H1 (cell line): ENCODE results near the gene SLC39A8. TPM values are rescaled to one million over a fixed set of nuclear protein-coding genes. Genes with fewer than 3 reads are reported as not detected.

Source experiments
- POU5F1 ChIP-seq: IDR thresholded peaks from 2 replicates; pipeline ENCODE4 v1.6.1; 2011; ENCODE audit warnings: low read depth, mild to moderate bottlenecking, low read length, moderate library complexity
- TAF1 ChIP-seq: IDR thresholded peaks from 2 replicates; pipeline ENCODE4 v1.6.1; 2011; ENCODE audit warnings: mild to moderate bottlenecking, low read depth, low read length
- polyA plus RNA-seq, 7 experiments: library from polyadenylated mRNA; depleted of rRNA in 3 of 7; stranded (reverse) in 5 of 7; unstranded in 2 of 7; fragments of >200 nt in 5 of 7; fragments of 200-250 nt in 2 of 7; gene quantifications; 1 replicate in 5 of 7; 2 replicates in 1 of 7; 4 replicates in 1 of 7; pipeline versions ENCODE4 v1.2.1 to v1.2.3, GENCODE V29; 2011 to 2013; ENCODE audit warnings: missing spikeins in 2 of 7, mixed read lengths in 2 of 7
- total RNA-seq: library from RNA; stranded (reverse); fragmentation: NEBNext Ultra II Directional; extraction: Animal tissue kit (Norgen Biotek cat#: 25700); gene quantifications from 2 replicates; pipeline ENCODE4 v1.2.1, GENCODE V29; 2021

Gene SLC39A8
- total and polyA plus RNA-seq, 2 of the 8 experiments (the other 6 are each of a cell fraction or from before 2014, with no cell fraction given): 6.4 to 38.7 TPM

DNA sequence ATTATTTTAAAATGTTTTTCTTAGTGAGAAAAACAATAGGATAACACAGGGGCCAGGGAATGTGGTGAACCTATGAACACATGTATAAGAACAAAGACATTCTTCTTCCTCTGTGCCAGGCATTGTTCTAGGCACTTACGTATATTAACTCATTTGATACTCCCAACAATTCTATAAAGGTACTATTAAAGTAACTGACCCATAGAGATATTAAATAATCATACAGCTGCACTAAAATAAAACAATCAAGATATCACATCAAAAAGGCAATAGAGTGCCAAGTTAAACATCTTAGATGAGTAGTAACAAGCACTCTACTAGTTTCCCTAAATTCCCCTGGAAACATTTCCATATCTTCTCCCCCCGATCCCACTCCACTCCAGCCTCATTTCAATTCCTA lies 33.4 kb downstream of the SLC39A8 start (continued):
- no peak for TF ChIP-seq TAF1
- no peak for TF ChIP-seq POU5F1
